Measurements from ENCODE around the gene PGGT1B. TPM values are rescaled to one million over a fixed set of nuclear protein-coding genes. Genes with fewer than 3 reads are reported as not detected.

The PGGT1B gene
- total RNA-seq, 1 donor from 2014 or later = 45.4 TPM

- Histone ChIP-seq H3K4me3 (ENCODE audit: insufficient read depth, low read depth, low read length) (no peak overlapping the region), H3K4me1 (ENCODE audit: insufficient read depth, low read length) (no peaks in the 10 kb centered on the region), H2AFZ (ENCODE audit: low read depth, low read length) (no peak overlapping the region), H3K4me2 (ENCODE audit: low read length) (no peak overlapping the region), H3K36me3 (ENCODE audit: insufficient read depth, low read length) (no peaks in the 10 kb centered on the region), H3K79me2 (ENCODE audit: insufficient read depth, low read length) (no peaks in the 10 kb centered on the region), H3K27ac (ENCODE audit: low read depth, low read length) (no peak overlapping the region), H3K9me3 (ENCODE audit: insufficient read depth, low read depth, low read length) (no peaks in the 10 kb centered on the region), H3K9ac (ENCODE audit: low read length) (no peak overlapping the region), H3K27me3 (ENCODE audit: insufficient read depth, low read length) (no peaks in the 10 kb centered on the region), H4K20me1 (ENCODE audit: insufficient read depth, low read length) (no peaks in the 10 kb centered on the region)
- Mint-ChIP-seq H3K27me3 (ENCODE audit: low read depth, unreplicated experiment) (peaks cover 6% of the 10 kb centered on the region), H3K27ac (ENCODE audit: unreplicated experiment) (no peak overlapping the region), H3K4me1 (ENCODE audit: low read depth, unreplicated experiment) (no peaks in the 10 kb centered on the region), H3K9me3 (ENCODE audit: unreplicated experiment) (no peaks in the 10 kb centered on the region), H3K36me3 (ENCODE audit: low read depth, unreplicated experiment) (no peaks in the 10 kb centered on the region), H3K4me3 (ENCODE audit: unreplicated experiment) (no peak overlapping the region)
- DNase-seq (ENCODE audit: low read depth) = no peak
- TF ChIP-seq EZH2 (IDR thresholded peaks at IDR 0.05; ENCODE audit: insufficient read depth, low read length) (no peak), CTCF (IDR thresholded peaks at IDR 0.05; ENCODE audit: insufficient read depth, low read depth, low read length) (no peak)
- no peak for FAIRE-seq
Observed at GRCh38 chr5:115193295-115193694, 69.4 kb downstream of the PGGT1B start.

- TF ChIP-seq EZH2 (IDR thresholded peaks at IDR 0.05; ENCODE audit: insufficient read depth, low read length) (no peak), CTCF (IDR thresholded peaks at IDR 0.05; ENCODE audit: insufficient read depth, low read depth, low read length) (no peak)
- Mint-ChIP-seq H3K27me3 (ENCODE audit: low read depth, unreplicated experiment) (peaks cover 8% of the 10 kb centered on the region), H3K4me3 (ENCODE audit: unreplicated experiment) (no peak overlapping the region), H3K27ac (ENCODE audit: unreplicated experiment) (no peak overlapping the region), H3K9me3 (ENCODE audit: unreplicated experiment) (no peaks in the 10 kb centered on the region), H3K36me3 (ENCODE audit: low read depth, unreplicated experiment) (no peaks in the 10 kb centered on the region), H3K4me1 (ENCODE audit: low read depth, unreplicated experiment) (no peaks in the 10 kb centered on the region)
- DNase-seq (ENCODE audit: low read depth) = no peak
- no peaks in the 10 kb centered on the region for H3K9me3 ChIP-seq (ENCODE audit: insufficient read depth, low read depth, low read length)
- no peak overlapping the region for H3K4me3 ChIP-seq (ENCODE audit: insufficient read depth, low read depth, low read length)
- no peaks in the 10 kb centered on the region for H3K27me3 ChIP-seq (ENCODE audit: insufficient read depth, low read length)
- FAIRE-seq = no peak
- no peak overlapping the region for H3K27ac ChIP-seq (ENCODE audit: low read depth, low read length)
- H3K79me2 ChIP-seq (ENCODE audit: insufficient read depth, low read length) = no peaks in the 10 kb centered on the region
- H4K20me1 ChIP-seq (ENCODE audit: insufficient read depth, low read length) = no peaks in the 10 kb centered on the region
- H3K4me2 ChIP-seq (ENCODE audit: low read length) = no peak overlapping the region
- H3K9ac ChIP-seq (ENCODE audit: low read length) = no peak overlapping the region
- no peaks in the 10 kb centered on the region for H3K36me3 ChIP-seq (ENCODE audit: insufficient read depth, low read length)
- no peaks in the 10 kb centered on the region for H3K4me1 ChIP-seq (ENCODE audit: insufficient read depth, low read length)
- H2AFZ ChIP-seq (ENCODE audit: low read depth, low read length) = no peak overlapping the region
Observed at GRCh38 chr5:115192098-115192497, 70.6 kb downstream of the PGGT1B start.

GRCh38 chr5:115191474-115192031, 71.1 kb downstream of the PGGT1B start:
- Histone ChIP-seq H3K4me2 (ENCODE audit: low read length) (no peak overlapping the region), H4K20me1 (ENCODE audit: insufficient read depth, low read length) (no peaks in the 10 kb centered on the region), H3K36me3 (ENCODE audit: insufficient read depth, low read length) (no peaks in the 10 kb centered on the region), H3K4me3 (ENCODE audit: insufficient read depth, low read depth, low read length) (no peak overlapping the region), H3K9me3 (ENCODE audit: insufficient read depth, low read depth, low read length) (no peaks in the 10 kb centered on the region), H3K79me2 (ENCODE audit: insufficient read depth, low read length) (no peaks in the 10 kb centered on the region), H3K9ac (ENCODE audit: low read length) (no peak overlapping the region), H2AFZ (ENCODE audit: low read depth, low read length) (no peak overlapping the region), H3K27ac (ENCODE audit: low read depth, low read length) (no peak overlapping the region), H3K4me1 (ENCODE audit: insufficient read depth, low read length) (no peaks in the 10 kb centered on the region), H3K27me3 (ENCODE audit: insufficient read depth, low read length) (no peaks in the 10 kb centered on the region)
- TF ChIP-seq CTCF (IDR thresholded peaks at IDR 0.05; ENCODE audit: insufficient read depth, low read depth, low read length) (no peak), EZH2 (IDR thresholded peaks at IDR 0.05; ENCODE audit: insufficient read depth, low read length) (no peak)
- Mint-ChIP-seq H3K27ac (ENCODE audit: unreplicated experiment) (no peak overlapping the region), H3K9me3 (ENCODE audit: unreplicated experiment) (no peaks in the 10 kb centered on the region), H3K4me3 (ENCODE audit: unreplicated experiment) (no peak overlapping the region), H3K27me3 (ENCODE audit: low read depth, unreplicated experiment) (peaks cover 8% of the 10 kb centered on the region), H3K36me3 (ENCODE audit: low read depth, unreplicated experiment) (no peaks in the 10 kb centered on the region), H3K4me1 (ENCODE audit: low read depth, unreplicated experiment) (no peaks in the 10 kb centered on the region)
- DNase-seq (ENCODE audit: low read depth) = no peak
- FAIRE-seq = no peak
